Measurements from ENCODE around the gene UBE2E1.

The UBE2E1 gene

GRCh38 chr3:23920151-23920655, 114.4 kb downstream of the UBE2E1 start:
- no peak for DNase-seq

DNA sequence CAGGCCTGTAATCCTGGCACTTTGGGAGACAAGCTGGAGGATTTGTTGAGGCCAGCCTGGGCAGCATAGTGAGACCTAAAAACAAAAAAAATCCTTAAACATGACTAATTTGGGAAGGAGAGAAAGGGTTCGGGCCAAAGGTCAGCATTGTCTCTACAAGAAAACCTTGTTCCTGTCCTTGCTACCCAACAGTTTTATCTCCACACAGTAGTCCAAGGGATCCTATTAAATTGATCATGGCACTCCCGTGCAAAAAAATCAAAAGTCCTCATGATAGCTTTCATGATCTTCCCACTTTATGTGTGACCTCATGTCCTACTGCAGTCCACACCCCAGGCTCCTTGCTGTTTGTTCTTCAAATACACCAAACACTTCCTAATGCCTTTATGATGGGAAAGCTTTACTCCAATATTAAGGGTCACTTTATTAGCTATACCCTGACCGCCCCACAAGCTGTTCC, 115.3 kb downstream of the UBE2E1 start:
- DNase-seq, result no peak

DNA sequence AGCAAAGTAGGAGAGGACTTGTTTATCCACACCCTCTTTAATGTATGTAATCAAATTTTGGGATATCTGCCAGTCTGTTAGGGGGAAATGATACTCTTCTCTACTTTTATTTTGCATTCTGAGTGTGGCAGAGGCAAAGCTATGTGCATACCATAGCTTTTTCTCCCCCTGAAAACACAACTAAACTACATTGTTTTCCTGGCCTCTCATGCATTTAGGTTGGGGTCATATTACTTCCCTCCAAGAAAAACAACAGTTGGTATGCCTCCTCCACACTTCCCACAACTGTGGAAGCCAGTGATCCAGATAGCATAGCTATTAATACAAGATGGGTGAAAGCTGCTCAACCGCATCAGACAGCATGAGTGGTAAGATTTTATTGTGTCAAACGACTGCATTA, 118.0 kb downstream of the UBE2E1 start:
- DNase-seq, result peak; percentile 39

DNA sequence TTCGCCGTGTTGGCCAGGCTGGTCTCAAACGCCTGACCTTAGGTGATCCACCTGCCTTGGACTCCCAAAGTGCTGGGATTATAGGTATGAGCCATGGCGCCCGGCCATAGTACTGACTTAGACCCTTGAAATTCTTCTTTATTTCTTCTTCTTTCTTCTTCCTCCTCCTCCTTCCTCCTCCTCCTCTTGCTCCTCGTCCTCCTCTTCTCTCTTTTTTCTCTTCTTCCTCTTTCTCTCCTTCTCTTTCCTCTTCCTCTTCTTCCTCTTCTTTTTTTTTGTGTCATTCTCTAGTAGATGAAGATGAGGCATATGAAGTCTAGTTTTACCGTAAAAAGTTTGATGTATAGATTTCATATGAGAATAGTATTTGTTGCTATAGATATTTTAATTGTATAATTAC, 120.5 kb downstream of the UBE2E1 start:
- no peak for DNase-seq

DNA sequence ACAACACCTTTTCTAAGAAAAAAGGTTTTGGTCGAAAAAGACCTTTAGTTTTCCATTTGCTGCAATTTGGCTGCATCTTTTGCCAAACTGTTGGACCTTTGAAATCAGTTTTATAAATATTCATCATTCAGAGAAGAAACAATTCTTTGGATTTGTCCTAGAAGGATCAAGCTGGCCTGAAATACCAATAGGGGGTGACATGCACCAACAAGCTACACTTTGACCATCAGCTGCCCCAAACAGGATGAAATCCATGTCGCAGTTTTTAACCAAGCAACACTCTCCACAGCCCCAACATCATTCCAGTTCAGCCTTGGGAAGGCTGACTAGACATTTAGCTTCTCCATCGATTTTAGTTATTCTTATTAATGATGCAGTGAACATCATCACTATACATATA, 121.0 kb downstream of the UBE2E1 start:
- no peak for DNase-seq

- no peak for DNase-seq
Observed at GRCh38 chr3:23928524-23928923, 122.8 kb downstream of the UBE2E1 start.

- DNase-seq, result no peak
Observed at GRCh38 chr3:23931597-23931996, 125.8 kb downstream of the UBE2E1 start.

GRCh38 chr3:23932571-23932970, 126.8 kb downstream of the UBE2E1 start:
- DNase-seq, result no peak

DNA sequence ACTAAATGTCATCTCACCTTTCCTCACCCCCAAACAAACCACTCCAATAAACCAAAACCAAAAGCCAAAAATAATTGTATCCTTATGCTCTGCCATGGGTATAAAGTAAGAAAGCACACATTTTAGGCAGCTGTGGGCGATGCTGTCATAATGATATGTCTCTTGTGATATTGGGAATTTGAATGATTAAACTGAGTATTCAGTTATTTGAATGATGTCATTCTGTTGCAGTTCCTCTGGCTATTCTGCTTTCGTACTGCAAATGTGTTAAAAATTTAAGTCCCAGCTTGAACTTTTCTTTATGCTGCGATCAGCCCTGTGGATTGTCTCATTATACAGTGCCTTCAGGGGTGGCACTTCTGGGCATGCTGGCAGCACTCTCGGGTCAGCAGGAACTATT, 128.5 kb downstream of the UBE2E1 start:
- no peak for DNase-seq

- no peak for DNase-seq
Observed at GRCh38 chr3:23937296-23937695, 131.5 kb downstream of the UBE2E1 start.

- DNase-seq, result no peak
Observed at GRCh38 chr3:23938688-23939087, 132.9 kb downstream of the UBE2E1 start.

DNA sequence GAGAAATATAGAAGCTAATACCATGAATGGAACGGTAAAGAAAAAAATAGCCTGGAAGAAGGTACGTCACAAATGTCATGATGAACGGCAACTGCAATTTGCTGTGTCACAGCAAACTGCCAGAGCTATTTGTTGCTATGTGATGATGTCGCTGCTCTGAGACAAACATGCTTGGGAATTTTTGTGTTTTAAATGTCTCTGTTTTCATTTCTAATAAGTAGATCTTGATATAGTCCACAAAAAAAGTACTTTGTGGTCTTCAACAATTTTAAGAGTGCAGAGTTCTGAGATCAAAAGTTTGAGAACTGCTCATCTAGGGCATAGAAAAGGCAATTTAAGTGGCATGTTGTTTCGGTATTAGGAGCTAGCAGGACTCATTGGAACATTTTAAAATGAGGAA, 135.0 kb downstream of the UBE2E1 start:
- no peak for DNase-seq
